Keratinocyte (primary cell): ENCODE data around the gene RITA1. TPM values are rescaled to one million over a fixed set of nuclear protein-coding genes. Genes with fewer than 3 reads are reported as not detected.

Experiments used
- DNase-seq: peaks from one replicate; pipeline ENCODE4 v3.0.0-alpha.2; 2011; ENCODE audit warnings: low read depth, missing footprints, low spot score
- FAIRE-seq: peaks from 2 replicates; lab custom pipeline; 2011; peaks lifted over from hg19 to GRCh38; lab: Jason Lieb, UNC
- H2AFZ ChIP-seq: 2 replicates; pipeline ENCODE4 v1.6.0; 2012; ENCODE audit warnings: low read length, control low read depth, inconsistent platforms; ENCODE audit not compliant: control insufficient read depth
- H3K27ac ChIP-seq: 2 replicates; pipeline ENCODE4 v1.5.1; 2011; ENCODE audit warnings: low read length; ENCODE audit not compliant: control insufficient read depth, insufficient read depth
- H3K27me3 ChIP-seq: 3 replicates; pipeline ENCODE4 v1.6.0; 2011; ENCODE audit warnings: low read length; ENCODE audit not compliant: control insufficient read depth, insufficient read depth; ENCODE audit errors: extremely low read depth
- H3K36me3 ChIP-seq, 2 experiments: 2 replicates in 1 of 2; 3 replicates in 1 of 2; pipeline ENCODE4 v1.5.1; 2011; ENCODE audit warnings: low read length in 2 of 2, mild to moderate bottlenecking in 1 of 2; ENCODE audit not compliant: control insufficient read depth in 2 of 2, insufficient read depth in 2 of 2; ENCODE audit errors: extremely low read depth in 1 of 2
- H3K4me1 ChIP-seq: 3 replicates; pipeline ENCODE4 v1.5.1; 2011; ENCODE audit warnings: low read length; ENCODE audit not compliant: control insufficient read depth, insufficient read depth; ENCODE audit errors: extremely low read depth
- H3K4me2 ChIP-seq: 3 replicates; pipeline ENCODE4 v1.6.0; 2011; ENCODE audit warnings: low read depth, low read length; ENCODE audit not compliant: control insufficient read depth, insufficient read depth; ENCODE audit errors: extremely low read depth
- H3K4me3 ChIP-seq, 3 experiments: fragments of 200-600 bp in 1 of 3; sonication (generic) in 1 of 3; 2 replicates in 2 of 3; 3 replicates in 1 of 3; pipeline ENCODE4 v1.5.1; 2011 to 2016; ENCODE audit warnings: low read length in 3 of 3, mild to moderate bottlenecking in 3 of 3, control low read depth in 2 of 3, inconsistent platforms in 1 of 3, low read depth in 1 of 3, mixed read lengths in 1 of 3, mixed run types in 1 of 3, moderate library complexity in 1 of 3; ENCODE audit not compliant: control insufficient read depth in 2 of 3, insufficient read depth in 2 of 3; ENCODE audit errors: extremely low read depth in 1 of 3
- H3K79me2 ChIP-seq: 2 replicates; pipeline ENCODE4 v1.6.0; 2012; ENCODE audit warnings: low read length; ENCODE audit not compliant: control insufficient read depth, insufficient read depth
- H3K9ac ChIP-seq: 3 replicates; pipeline ENCODE4 v1.6.0; 2011; ENCODE audit warnings: low read length; ENCODE audit not compliant: control insufficient read depth, insufficient read depth; ENCODE audit errors: extremely low read depth
- H3K9me1 ChIP-seq: 3 replicates; pipeline ENCODE4 v1.6.0; 2011; ENCODE audit warnings: low read length; ENCODE audit not compliant: control insufficient read depth, insufficient read depth; ENCODE audit errors: extremely low read depth
- H3K9me3 ChIP-seq: 2 replicates; pipeline ENCODE4 v1.5.1; 2012; ENCODE audit warnings: low read depth, low read length; ENCODE audit not compliant: control insufficient read depth
- H4K20me1 ChIP-seq: 3 replicates; pipeline ENCODE4 v1.6.0; 2011; ENCODE audit warnings: low read length; ENCODE audit not compliant: control insufficient read depth, insufficient read depth; ENCODE audit errors: extremely low read depth
- CTCF ChIP-seq, 3 experiments: IDR thresholded peaks in 1 of 3; conservative IDR thresholded peaks in 1 of 3; optimal IDR thresholded peaks in 1 of 3; 2 replicates in 2 of 3; 3 replicates in 1 of 3; pipeline versions ENCODE3 to v1.5.1; 2011; ENCODE audit warnings: low read length in 3 of 3, mild to moderate bottlenecking in 3 of 3, moderate library complexity in 2 of 3, control low read depth in 1 of 3, inconsistent platforms in 1 of 3; ENCODE audit not compliant: insufficient read depth in 2 of 3; ENCODE audit errors: extremely low read depth in 1 of 3
- EZH2 ChIP-seq: IDR thresholded peaks from one replicate; pipeline ENCODE4 v1.6.1; 2012; ENCODE audit warnings: inconsistent platforms, mild to moderate bottlenecking, low read length, moderate library complexity
- dilution Hi-C: fragments of 300-500 bp; cut with MboI; formaldehyde crosslinking; loops from one replicate; pipeline ENCODE4 v1.7.0; 2020; ENCODE audit warnings: low sequenced_read_pairs; ENCODE audit not compliant: extremely low pct_ligation_motif_present
- polyA plus RNA-seq, 5 experiments: library from polyadenylated mRNA; depleted of rRNA in 3 of 5; stranded (reverse) in 3 of 5; stranded (forward) in 1 of 5; unstranded in 1 of 5; fragments of >200 nt; gene quantifications; 1 replicate in 1 of 5; 2 replicates in 3 of 5; 3 replicates in 1 of 5; pipeline versions ENCODE4 v1.2.1 to v1.2.3, GENCODE V29; 2011 to 2012; ENCODE audit warnings: missing spikeins in 2 of 5, low read depth in 1 of 5, low replicate concordance in 1 of 5

Gene RITA1
- polyA plus RNA-seq, 1 donor (not counting 4 experiments of a cell fraction or from before 2014, with no cell fraction given) = 11.8 TPM

DNA sequence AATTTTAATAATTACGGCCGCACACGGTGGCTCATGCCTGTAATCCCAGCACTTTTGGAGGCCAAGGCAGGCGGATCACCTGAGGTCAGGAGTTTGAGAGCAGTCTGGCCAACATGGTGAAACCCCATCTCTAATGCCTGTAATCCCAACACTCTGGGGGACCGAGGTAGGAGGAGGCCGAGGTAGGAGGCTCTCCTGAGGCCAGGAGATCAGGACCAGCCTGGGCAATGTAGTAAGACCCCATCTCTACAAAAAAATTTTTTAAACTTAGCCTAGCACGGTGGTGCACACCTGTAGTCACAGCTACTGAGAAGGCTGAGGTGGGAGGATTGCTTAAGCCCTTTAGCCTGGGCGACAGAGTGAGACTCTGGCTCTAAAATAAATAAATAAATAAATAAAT, 41.6 kb upstream of the RITA1 start:
- no peaks in the 10 kb centered on the region for H3K79me2 ChIP-seq
- H3K9ac ChIP-seq = no peak overlapping the region
- no peaks in the 10 kb centered on the region for H3K36me3 ChIP-seq
- no peaks in the 10 kb centered on the region for H3K9me3 ChIP-seq
- DNase-seq (no peak), FAIRE-seq (no peak)
- no peak overlapping the region for H3K27ac ChIP-seq
- TF ChIP-seq EZH2 (no peak), CTCF (optimal IDR thresholded peaks at IDR 0.05 in 1 of 3, IDR thresholded peaks at IDR 0.05 in 1 of 3, conservative IDR thresholded peaks at IDR 0.05 in 1 of 3; ENCODE audit: extremely low read depth in 1 of 3, insufficient read depth in 2 of 3, low read length in 3 of 3) (no peak)
- H4K20me1 ChIP-seq = no peaks in the 10 kb centered on the region
- dilution Hi-C loops = no loop called here
- no peak overlapping the region for H2AFZ ChIP-seq
- no peaks in the 10 kb centered on the region for H3K4me1 ChIP-seq
- no peaks in the 10 kb centered on the region for H3K27me3 ChIP-seq
- no peak overlapping the region for H3K4me3 ChIP-seq
- H3K9me1 ChIP-seq = no peaks in the 10 kb centered on the region
- H3K4me2 ChIP-seq = no peak overlapping the region

GRCh38 chr12:113144806-113145205, 40.7 kb upstream of the RITA1 start:
- Histone ChIP-seq H3K4me3 (no peak overlapping the region), H3K27me3 (no peaks in the 10 kb centered on the region), H3K4me2 (no peak overlapping the region), H3K36me3 (no peaks in the 10 kb centered on the region), H3K4me1 (peaks cover 6% of the 10 kb centered on the region), H3K79me2 (no peaks in the 10 kb centered on the region), H3K9me1 (no peaks in the 10 kb centered on the region), H3K9ac (no peak overlapping the region), H3K27ac (no peak overlapping the region), H4K20me1 (no peaks in the 10 kb centered on the region), H2AFZ (no peak overlapping the region), H3K9me3 (no peaks in the 10 kb centered on the region)
- FAIRE-seq (no peak), DNase-seq (no peak)
- TF ChIP-seq CTCF (optimal IDR thresholded peaks at IDR 0.05 in 1 of 3, IDR thresholded peaks at IDR 0.05 in 1 of 3, conservative IDR thresholded peaks at IDR 0.05 in 1 of 3; ENCODE audit: extremely low read depth in 1 of 3, insufficient read depth in 2 of 3, low read length in 3 of 3) (no peak), EZH2 (no peak)
- dilution Hi-C loops = no loop called here
